Activated CD4-positive, alpha-beta T cell treated with anti-CD3 and anti-CD28 coated beads, Interleukin-2, amount 10 ng/mL, durations not matched to agents 24 days and 14 days (primary cell): Measurements from ENCODE around the gene SNRPA. TPM values are rescaled to one million over a fixed set of nuclear protein-coding genes. Genes with fewer than 3 reads are reported as not detected.

Source experiments
- DNase-seq: peaks from one replicate; pipeline ENCODE4 v3.0.0; 2022
- H3K27ac Mint-ChIP-seq: one replicate; pipeline ENCODE4 v1.8.0; 2022; ENCODE audit warnings: mild to moderate bottlenecking, mixed read lengths
- H3K27me3 Mint-ChIP-seq: one replicate; pipeline ENCODE4 v1.8.0; 2022; ENCODE audit warnings: mixed read lengths
- H3K36me3 Mint-ChIP-seq: one replicate; pipeline ENCODE4 v1.8.0; 2022; ENCODE audit warnings: low read depth, mild to moderate bottlenecking, mixed read lengths
- H3K4me1 Mint-ChIP-seq: one replicate; pipeline ENCODE4 v1.8.0; 2021; ENCODE audit warnings: mixed read lengths
- H3K4me3 Mint-ChIP-seq: one replicate; pipeline ENCODE4 v1.8.0; 2022; ENCODE audit warnings: mild to moderate bottlenecking, moderate library complexity, mixed read lengths
- H3K9me3 Mint-ChIP-seq: one replicate; pipeline ENCODE4 v1.8.0; 2021; ENCODE audit warnings: mixed read lengths
- intact Hi-C: fragments of 100-400 bp; cut with micrococcal nuclease; formaldehyde crosslinking; loops from one replicate; pipeline ENCODE4 v1.15.1; 2023
- total RNA-seq: library from RNA; stranded (reverse); gene quantifications from 2 replicates; pipeline ENCODE4 v1.2.3, GENCODE V29; 2022

Gene SNRPA
- 268 and 273 TPM in 2 replicates for total RNA-seq

DNA sequence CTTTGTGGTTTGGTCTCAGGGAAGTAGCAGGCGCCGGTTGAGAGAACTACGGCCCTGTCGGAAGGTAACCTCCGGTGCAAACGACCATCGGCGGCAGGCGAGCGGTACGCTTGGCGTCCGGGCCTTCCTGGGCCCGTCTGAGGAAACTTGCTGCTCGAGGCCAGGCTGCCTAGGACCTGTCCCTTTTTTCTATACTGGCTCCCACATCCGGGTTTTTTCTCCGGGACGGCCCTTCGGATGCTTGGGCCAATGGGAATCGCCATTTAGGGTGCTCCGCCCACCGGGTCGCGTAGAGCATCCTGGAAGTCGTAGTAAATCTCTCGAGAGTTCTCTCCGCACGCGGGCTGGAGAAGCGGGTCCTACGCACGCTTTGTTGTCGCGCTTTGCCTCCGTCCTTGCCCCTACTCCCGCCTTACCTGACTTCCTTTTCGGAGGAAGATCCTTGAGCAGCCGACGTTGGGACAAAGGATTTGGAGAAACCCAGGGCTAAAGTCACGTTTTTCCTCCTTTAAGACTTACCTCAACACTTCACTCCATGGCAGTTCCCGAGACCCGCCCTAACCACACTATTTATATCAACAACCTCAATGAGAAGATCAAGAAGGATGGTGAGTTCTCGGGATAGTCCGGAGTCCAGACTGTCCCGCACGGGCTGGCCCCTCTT, at the start of gene SNRPA:
TSS of gene SNRPA (plus strand) at position 330 of the 664 bp plus-strand sequence. CDS start at position 536, 206 bp downstream.
- H3K36me3 Mint-ChIP-seq = peaks cover 39% of the 10 kb centered on the region
- H3K9me3 Mint-ChIP-seq = no peaks in the 10 kb centered on the region
- no peaks in the 10 kb centered on the region for H3K27me3 Mint-ChIP-seq
- peak within 1 kb of the TSS; percentile 100 for H3K27ac Mint-ChIP-seq
- DNase-seq = peak; percentile 99
- intact Hi-C loops = loop anchor here (1.0 to 10.0 kb wide), 9 partner anchors 26 to 512 kb away; partner anchors contain the start of genes COQ8B, EGLN2 and SERTAD3
- H3K4me3 Mint-ChIP-seq = peak within 1 kb of the TSS; percentile 92
- peaks cover 42% of the 10 kb centered on the region for H3K4me1 Mint-ChIP-seq

DNA sequence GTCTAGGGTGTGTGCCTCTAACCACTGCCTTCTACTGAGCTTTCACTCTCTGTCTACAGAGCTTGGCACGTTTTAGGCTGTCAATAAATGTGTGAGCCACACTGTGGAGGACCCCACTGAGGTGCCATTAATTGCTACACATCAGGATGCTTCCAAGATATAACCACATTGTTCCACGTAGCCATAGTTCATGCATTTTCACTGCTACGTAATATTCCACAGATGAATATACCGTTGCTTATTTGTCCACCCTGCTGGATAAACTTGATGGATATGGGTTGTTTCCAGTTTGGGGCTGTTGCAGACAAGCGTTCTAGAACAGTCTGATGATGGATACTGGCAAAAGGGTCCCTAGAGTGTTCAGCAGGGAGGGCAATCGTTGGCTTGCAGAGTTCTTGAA, 49.2 kb upstream of the SNRPA start:
- H3K9me3 Mint-ChIP-seq = no peaks in the 10 kb centered on the region
- H3K4me3 Mint-ChIP-seq = no peak overlapping the region
- intact Hi-C loops = no loop called here
- H3K36me3 Mint-ChIP-seq = peaks cover 32% of the 10 kb centered on the region
- H3K27ac Mint-ChIP-seq = no peak overlapping the region
- H3K27me3 Mint-ChIP-seq = no peaks in the 10 kb centered on the region
- peaks cover 2% of the 10 kb centered on the region for H3K4me1 Mint-ChIP-seq
- no peak for DNase-seq

DNA sequence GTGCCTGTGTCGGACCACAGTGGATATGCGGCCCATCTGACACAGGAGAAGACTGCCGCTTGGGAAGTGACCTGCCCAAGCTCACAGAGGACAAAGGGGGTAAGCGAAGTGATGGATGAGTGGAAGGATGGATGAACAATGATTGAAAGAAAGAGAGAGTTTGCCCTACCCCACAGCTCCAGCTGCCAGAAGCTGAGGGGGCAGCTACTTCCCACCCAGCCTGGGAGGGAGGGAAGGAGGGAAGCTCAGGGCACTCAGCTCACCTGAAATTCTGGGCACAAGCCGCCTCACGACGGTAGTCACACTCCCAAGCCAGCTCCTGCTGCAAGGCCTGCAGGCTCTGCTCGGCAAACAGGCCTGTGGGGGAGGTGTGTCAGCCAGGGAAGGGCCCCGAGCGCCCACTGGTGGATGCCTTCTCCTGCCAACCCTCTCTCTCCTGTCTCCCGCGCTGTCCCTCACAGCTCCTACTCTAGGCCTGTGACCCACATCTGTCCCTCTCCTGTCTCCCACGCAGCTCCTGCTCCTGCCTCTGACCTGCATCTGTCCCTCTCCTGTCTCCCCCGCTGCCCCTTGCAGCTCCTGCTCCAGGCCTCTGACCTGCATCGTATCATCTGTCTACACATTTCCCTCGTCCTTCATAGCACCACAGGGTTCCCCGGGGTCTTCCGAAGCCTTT, 48.5 kb upstream of the SNRPA start:
- peaks cover 2% of the 10 kb centered on the region for H3K4me1 Mint-ChIP-seq
- no peak overlapping the region for H3K27ac Mint-ChIP-seq
- H3K4me3 Mint-ChIP-seq = no peak overlapping the region
- peaks cover 32% of the 10 kb centered on the region for H3K36me3 Mint-ChIP-seq
- no peaks in the 10 kb centered on the region for H3K9me3 Mint-ChIP-seq
- H3K27me3 Mint-ChIP-seq = no peaks in the 10 kb centered on the region
- no peak for DNase-seq
- intact Hi-C loops = no loop called here

DNA sequence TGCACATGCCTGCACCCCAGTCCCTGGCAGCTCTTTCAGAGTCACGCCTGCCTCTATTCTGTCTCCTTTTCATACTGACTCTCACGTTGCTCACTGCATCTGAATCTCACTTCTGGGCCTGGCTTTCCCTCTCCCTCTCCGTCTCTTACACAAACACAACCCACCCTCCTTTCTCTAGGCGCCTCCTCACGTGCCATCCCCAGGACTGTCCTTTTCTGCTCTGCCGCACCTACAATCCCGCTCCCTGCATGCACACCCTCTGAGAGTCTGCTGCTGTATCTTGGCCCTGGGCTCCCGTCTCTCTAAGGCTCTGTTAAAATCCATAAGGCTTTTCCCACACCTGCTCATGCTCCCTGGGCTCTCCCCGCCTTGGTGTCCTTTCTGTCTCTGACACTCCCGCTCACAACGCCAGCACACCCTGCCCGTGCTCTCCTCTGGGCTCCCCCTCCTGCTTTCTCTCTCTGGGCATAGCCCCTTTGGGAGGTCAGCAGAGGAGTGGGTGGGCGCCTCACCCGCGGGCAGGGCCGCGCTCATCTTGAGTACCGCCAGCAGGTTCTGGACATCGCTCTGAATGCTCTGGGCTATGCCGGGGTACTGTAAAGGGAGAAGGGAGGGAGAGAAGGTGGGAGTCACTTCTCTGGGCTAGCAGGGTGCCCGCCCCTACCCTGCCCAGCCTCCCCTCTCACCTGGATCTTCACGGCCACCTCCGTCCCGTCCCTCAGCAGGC, 47.8 kb upstream of the SNRPA start:
- peaks cover 34% of the 10 kb centered on the region for H3K36me3 Mint-ChIP-seq
- H3K4me1 Mint-ChIP-seq = peaks cover 2% of the 10 kb centered on the region
- intact Hi-C loops = no loop called here
- H3K27me3 Mint-ChIP-seq = no peaks in the 10 kb centered on the region
- no peak for DNase-seq
- H3K9me3 Mint-ChIP-seq = no peaks in the 10 kb centered on the region
- peak overlapping the region; percentile 17 for H3K27ac Mint-ChIP-seq
- no peak overlapping the region for H3K4me3 Mint-ChIP-seq

DNA sequence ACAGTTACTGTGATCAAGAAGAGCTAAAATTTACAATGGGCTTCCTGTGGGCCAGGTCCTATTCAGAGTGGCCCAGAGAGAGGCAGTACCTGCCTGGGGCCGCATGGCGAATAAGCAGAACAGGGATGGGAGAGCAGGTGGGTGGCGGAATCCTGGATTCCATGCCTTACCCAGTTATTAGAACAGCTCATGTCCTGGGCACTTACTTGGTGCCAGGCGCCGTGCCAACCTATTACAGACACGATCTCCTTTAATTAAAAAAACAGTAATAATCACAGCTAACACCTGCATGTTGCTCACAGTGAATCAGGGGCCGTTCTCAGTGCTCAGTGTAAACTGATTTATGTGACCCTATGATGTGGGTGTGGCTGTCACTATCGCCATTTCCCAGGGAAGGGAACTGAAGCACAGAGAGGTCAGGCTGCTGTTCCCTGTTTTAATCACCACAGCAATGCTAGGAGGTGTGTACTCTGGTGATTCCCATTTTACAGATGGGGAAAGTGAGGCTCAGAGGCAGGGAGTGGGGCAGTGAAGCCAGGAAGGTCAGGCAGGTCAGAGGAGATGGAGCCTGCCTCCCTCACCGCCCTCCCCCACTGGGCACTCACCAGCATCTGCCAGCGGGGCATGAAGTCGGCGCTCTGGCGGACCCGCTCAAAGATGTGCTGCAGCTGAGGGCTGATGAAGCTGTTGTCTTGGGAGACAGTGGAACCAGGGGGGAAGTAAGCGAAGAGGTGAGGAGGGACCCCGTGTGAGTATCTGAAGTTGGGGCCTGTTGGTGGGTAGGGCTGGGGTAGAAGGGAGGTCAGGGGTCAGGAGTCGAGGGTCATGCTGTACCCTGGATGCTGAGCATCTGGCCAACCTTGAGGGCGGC, 46.3 kb upstream of the SNRPA start:
- Mint-ChIP-seq H3K9me3 (no peaks in the 10 kb centered on the region), H3K4me1 (peaks cover 5% of the 10 kb centered on the region), H3K36me3 (peaks cover 39% of the 10 kb centered on the region), H3K4me3 (no peak overlapping the region), H3K27me3 (no peaks in the 10 kb centered on the region), H3K27ac (no peak overlapping the region)
- intact Hi-C loops = no loop called here
- DNase-seq = no peak

DNA sequence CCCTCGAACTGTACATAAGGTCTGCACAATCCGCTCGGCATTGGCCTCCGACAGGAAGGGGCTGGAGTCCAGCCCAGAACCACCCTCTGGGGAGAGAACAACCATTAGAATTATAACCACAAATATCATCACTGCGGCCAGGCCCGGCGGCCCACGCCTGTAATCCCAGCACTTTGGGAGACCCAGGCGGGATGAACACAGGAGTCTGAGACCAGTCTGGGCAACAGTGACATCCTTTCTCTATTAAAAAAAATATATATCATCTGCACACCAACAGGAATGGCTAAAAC, 45.7 kb upstream of the SNRPA start:
- Mint-ChIP-seq H3K4me1 (peaks cover 5% of the 10 kb centered on the region), H3K4me3 (no peak overlapping the region), H3K27ac (no peak overlapping the region), H3K27me3 (no peaks in the 10 kb centered on the region), H3K9me3 (no peaks in the 10 kb centered on the region), H3K36me3 (peaks cover 42% of the 10 kb centered on the region)
- DNase-seq = no peak
- intact Hi-C loops = no loop called here

DNA sequence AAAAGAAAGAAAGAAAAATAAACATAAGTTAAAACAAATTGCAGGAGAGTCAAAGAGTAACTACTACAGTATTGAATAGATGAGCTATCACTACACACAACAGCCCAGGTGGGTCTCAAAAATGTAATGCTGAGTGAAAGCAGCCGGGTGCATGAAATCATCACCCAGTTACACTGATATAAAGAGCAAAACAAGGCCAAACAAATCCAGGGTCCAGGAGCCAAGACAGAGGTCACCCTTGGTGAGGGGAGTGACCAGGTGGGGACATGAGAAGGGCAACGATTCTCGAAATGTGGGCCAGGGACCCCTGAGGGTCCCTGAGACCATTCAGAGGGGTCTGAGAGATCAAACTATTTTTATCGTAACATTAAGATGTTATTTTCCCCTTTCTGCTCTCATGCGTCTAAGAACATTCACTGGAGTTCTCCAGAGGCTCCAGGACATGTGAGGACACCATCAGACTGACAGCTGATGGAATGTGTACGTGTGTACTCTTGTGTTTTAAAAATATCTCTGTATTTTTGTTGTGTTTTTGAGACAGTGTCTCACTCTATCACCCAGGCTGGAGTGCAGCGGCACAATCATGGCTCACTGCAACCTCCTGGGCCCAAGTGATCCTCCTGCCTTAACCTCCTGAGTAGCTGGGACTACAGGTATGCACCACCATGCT, 44.9 kb upstream of the SNRPA start:
- Mint-ChIP-seq H3K4me1 (peaks cover 5% of the 10 kb centered on the region), H3K9me3 (no peaks in the 10 kb centered on the region), H3K27ac (no peak overlapping the region), H3K27me3 (no peaks in the 10 kb centered on the region), H3K4me3 (no peak overlapping the region), H3K36me3 (peaks cover 45% of the 10 kb centered on the region)
- DNase-seq = no peak
- intact Hi-C loops = no loop called here

DNA sequence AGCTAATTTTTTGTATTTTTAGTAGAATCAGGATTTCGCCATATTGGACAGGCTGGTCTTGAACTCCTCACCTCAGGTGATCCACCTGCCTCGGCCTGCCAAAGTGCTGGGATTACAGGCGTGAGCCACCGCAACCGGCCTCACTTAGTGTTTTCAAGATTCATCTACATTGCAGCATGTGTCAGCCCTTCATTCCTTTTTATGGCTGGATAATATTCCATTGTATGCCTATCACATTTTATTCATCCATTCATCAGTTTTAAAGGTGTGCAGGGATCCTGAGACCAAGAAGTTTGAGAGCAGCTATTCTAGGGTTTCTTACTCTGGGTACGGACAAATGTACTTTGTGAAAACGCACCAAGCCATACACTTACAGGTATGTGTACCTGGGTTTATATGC, 43.4 kb upstream of the SNRPA start:
- Mint-ChIP-seq H3K4me1 (peaks cover 7% of the 10 kb centered on the region), H3K36me3 (peaks cover 45% of the 10 kb centered on the region), H3K4me3 (no peak overlapping the region), H3K27me3 (no peaks in the 10 kb centered on the region), H3K27ac (no peak overlapping the region), H3K9me3 (no peaks in the 10 kb centered on the region)
- intact Hi-C loops = no loop called here
- DNase-seq = no peak

DNA sequence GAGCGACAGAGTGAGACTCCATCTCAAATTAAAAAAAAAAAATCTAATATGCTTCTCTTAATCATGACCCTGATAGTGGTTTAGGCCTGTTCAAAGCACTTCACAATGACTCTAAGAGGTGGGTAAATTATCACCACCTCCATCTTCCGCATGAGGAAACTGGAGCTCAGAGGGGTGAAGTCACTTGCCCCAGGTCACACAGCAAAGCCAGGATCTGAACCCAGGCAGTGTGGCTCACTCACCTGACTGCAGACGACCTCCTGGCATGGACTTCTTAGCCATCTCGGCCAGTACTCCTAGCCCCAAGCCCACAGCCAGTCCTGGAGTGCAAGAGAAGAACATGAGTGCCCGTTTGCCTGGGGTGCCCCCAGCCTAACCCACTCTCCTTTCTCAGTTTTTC, 41.2 kb upstream of the SNRPA start:
- H3K36me3 Mint-ChIP-seq = peaks cover 37% of the 10 kb centered on the region
- H3K4me1 Mint-ChIP-seq = peaks cover 16% of the 10 kb centered on the region
- intact Hi-C loops = loop anchor here (10.0 kb wide), 1 partner anchor 95 kb away; no protein-coding TSS in a partner anchor
- no peaks in the 10 kb centered on the region for H3K27me3 Mint-ChIP-seq
- H3K27ac Mint-ChIP-seq = no peak overlapping the region
- H3K4me3 Mint-ChIP-seq = no peak overlapping the region
- DNase-seq = no peak
- H3K9me3 Mint-ChIP-seq = no peaks in the 10 kb centered on the region

DNA sequence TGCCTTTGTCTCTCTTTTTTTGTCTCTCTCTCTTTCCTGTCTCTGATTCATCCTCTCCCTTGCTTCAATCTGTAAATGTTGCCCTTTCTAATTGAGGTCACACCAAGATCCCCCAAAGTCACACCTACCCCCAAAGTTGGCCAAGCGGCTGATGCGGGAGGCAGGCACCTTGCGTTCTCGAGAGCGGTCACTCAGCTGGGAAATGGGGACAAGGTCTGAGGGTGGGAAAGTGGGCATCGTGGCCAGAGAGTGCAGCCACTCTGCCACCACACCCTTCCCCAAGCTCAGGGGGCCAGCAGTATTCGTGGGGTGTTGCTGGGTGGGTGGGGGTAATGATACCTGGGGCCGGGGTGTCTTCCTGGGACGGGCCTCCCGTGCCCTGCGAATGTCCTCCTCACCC, 37.1 kb upstream of the SNRPA start:
- intact Hi-C loops = loop anchor here (10.0 kb wide), 1 partner anchor 99 kb away; no protein-coding TSS in a partner anchor
- H3K27me3 Mint-ChIP-seq = no peaks in the 10 kb centered on the region
- peak overlapping the region; percentile 73 for H3K27ac Mint-ChIP-seq
- H3K4me1 Mint-ChIP-seq = peaks cover 38% of the 10 kb centered on the region
- no peak for DNase-seq
- H3K36me3 Mint-ChIP-seq = peaks cover 31% of the 10 kb centered on the region
- no peaks in the 10 kb centered on the region for H3K9me3 Mint-ChIP-seq
- H3K4me3 Mint-ChIP-seq = peak overlapping the region; percentile 90

DNA sequence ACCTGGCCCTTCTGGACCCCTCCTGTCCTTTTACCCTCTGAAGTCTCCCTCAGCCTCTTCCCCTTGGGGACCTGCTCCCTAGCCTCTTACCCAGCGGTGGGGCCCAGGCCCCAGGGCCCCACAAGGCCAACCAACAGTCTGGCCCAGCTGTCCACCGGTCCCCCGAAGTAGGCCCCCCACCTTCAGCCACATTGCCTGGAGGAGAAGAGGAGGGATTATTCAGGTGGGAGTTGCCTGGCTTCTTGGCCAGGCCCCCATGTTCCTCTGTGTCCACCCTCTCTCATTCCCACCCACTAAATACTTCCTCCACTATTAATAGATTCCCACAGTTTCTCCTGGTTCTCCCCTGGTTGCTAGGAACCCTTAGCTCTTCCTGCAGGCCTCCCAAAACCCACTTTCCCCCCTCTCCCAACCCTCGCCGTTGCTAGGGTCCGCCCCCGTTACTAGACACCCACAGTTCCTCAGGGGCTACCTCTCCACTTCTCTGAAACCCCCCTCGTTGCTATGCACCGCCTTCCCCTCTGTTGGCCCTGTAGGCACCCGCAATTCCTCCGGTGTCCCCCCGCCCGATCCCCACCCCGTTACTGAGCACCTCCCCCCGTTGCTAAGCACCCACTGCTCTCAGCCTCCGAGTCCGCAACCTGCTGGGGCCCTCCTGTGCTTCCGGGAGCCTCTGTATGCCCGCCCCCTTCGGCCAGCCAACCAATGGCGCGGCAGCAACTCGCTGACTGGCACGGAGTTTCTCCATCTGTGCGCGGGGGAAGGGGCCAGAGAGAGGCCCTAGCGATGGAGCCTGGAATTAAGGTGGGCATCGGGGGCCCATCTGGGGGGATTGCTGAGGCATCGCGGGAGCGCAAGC, 36.3 kb upstream of the SNRPA start:
- Mint-ChIP-seq H3K27me3 (no peaks in the 10 kb centered on the region), H3K36me3 (peaks cover 24% of the 10 kb centered on the region), H3K27ac (peak overlapping the region; percentile 94), H3K4me1 (peaks cover 38% of the 10 kb centered on the region), H3K9me3 (no peaks in the 10 kb centered on the region), H3K4me3 (peak overlapping the region; percentile 90)
- peak; percentile 98 for DNase-seq
- intact Hi-C loops = loop anchor here (1.0 to 10.0 kb wide), 4 partner anchors 23 to 292 kb away; no protein-coding TSS in a partner anchor

DNA sequence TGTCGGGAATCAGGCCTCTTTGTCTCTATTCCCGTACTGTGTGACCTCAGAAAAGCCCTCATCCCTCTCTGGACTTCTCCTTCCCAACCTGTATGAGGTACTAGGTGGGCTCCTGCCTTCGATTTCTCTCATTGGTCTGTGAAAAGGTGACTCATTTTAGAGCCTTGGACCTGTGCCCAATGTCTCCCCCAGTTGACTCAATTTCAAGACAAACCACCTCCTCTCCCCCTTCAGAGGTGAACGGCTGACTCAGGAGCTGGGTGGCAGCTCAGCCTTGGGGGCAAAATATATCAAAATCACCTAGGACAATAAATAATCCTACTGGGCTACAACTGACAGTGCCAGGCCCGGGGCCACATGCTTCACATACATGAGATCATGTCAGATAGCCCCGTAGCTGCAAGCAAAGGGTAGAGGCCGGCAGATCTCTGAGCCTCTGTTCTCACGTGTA, 34.9 kb upstream of the SNRPA start:
- peak overlapping the region; percentile 94 for H3K27ac Mint-ChIP-seq
- peak; percentile 79 for DNase-seq
- H3K9me3 Mint-ChIP-seq = no peaks in the 10 kb centered on the region
- peaks cover 27% of the 10 kb centered on the region for H3K36me3 Mint-ChIP-seq
- H3K4me3 Mint-ChIP-seq = peak overlapping the region; percentile 90
- peaks cover 52% of the 10 kb centered on the region for H3K4me1 Mint-ChIP-seq
- intact Hi-C loops = loop anchor here (1.0 to 10.0 kb wide), 7 partner anchors 34 to 547 kb away; partner anchors contain the start of genes ACTMAP and RAB4B
- no peaks in the 10 kb centered on the region for H3K27me3 Mint-ChIP-seq
